Gastrocnemius medialis (tissue), 4 donors: ENCODE measurements around the gene PRDM5.

Source experiments
- POLR2A ChIP-seq, 2 donors: fragments of 450-650 bp; IDR thresholded peaks; one replicate each; pipeline ENCODE4 v1.6.1; 2017; ENCODE audit warnings: antibody characterized with exemption in 2 of 2, mild to moderate bottlenecking in 2 of 2, moderate library complexity in 2 of 2
- TF ChIP-seq, protein P1 (sequence below), 5 experiments: fragments of 450-650 bp in 3 of 5; fragments of 200-600 bp in 2 of 5; sonication (generic) in 2 of 5; IDR thresholded peaks in 4 of 5; conservative IDR thresholded peaks in 1 of 5; 1 replicate in 4 of 5; 2 replicates in 1 of 5; pipeline ENCODE4 v1.5.1; 2016 to 2019; ENCODE audit warnings: antibody characterized with exemption in 5 of 5, mild to moderate bottlenecking in 3 of 5, moderate library complexity in 3 of 5

- TF ChIP-seq, protein P1, sequence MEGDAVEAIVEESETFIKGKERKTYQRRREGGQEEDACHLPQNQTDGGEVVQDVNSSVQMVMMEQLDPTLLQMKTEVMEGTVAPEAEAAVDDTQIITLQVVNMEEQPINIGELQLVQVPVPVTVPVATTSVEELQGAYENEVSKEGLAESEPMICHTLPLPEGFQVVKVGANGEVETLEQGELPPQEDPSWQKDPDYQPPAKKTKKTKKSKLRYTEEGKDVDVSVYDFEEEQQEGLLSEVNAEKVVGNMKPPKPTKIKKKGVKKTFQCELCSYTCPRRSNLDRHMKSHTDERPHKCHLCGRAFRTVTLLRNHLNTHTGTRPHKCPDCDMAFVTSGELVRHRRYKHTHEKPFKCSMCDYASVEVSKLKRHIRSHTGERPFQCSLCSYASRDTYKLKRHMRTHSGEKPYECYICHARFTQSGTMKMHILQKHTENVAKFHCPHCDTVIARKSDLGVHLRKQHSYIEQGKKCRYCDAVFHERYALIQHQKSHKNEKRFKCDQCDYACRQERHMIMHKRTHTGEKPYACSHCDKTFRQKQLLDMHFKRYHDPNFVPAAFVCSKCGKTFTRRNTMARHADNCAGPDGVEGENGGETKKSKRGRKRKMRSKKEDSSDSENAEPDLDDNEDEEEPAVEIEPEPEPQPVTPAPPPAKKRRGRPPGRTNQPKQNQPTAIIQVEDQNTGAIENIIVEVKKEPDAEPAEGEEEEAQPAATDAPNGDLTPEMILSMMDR (IDR thresholded peaks at IDR 0.05 in 4 of 5, conservative IDR thresholded peaks at IDR 0.05 in 1 of 5), result no peak
- no peak for TF ChIP-seq POLR2A (IDR thresholded peaks at IDR 0.05)
Measured at GRCh38 chr4:120842031-120842430, 80.5 kb downstream of the PRDM5 start.
